ENCODE data around the gene PIH1D2.
"Not testable (repeated sequence)": the region's sequence is repeated elsewhere in the genome, so short reads cannot be mapped to it uniquely, and the experiment has no call there.

DNA sequence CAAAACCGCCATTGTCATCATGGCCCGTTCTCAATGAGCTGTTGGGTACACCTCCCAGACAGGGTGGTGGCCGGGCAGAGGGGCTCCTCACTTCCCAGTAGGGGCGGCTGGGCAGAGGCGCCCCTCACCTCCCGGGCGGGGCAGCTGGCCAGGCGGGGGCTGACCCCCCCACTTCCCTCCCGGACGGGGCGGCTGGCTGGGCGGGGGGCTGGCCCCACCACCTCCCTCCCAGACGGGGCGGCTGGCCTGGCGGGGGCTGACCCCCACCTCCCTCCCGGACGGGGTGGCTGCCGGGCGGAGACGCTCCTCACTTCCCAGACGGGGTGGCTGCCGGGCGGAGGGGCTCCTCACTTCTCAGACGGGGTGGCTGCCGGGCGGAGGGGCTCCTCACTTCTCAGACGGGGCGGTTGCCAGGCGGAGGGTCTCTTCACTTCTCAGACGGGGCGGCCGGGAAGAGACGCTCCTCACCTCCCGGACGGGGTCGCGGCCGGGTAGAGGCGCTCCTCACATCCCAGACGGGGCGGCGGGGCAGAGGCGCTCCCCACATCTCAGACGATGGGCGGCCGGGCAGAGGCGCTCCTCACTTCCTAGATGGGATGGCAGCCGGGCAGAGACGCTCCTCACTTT is 46.9 kb downstream of the PIH1D2 start:
- TF ChIP-seq, protein P1, sequence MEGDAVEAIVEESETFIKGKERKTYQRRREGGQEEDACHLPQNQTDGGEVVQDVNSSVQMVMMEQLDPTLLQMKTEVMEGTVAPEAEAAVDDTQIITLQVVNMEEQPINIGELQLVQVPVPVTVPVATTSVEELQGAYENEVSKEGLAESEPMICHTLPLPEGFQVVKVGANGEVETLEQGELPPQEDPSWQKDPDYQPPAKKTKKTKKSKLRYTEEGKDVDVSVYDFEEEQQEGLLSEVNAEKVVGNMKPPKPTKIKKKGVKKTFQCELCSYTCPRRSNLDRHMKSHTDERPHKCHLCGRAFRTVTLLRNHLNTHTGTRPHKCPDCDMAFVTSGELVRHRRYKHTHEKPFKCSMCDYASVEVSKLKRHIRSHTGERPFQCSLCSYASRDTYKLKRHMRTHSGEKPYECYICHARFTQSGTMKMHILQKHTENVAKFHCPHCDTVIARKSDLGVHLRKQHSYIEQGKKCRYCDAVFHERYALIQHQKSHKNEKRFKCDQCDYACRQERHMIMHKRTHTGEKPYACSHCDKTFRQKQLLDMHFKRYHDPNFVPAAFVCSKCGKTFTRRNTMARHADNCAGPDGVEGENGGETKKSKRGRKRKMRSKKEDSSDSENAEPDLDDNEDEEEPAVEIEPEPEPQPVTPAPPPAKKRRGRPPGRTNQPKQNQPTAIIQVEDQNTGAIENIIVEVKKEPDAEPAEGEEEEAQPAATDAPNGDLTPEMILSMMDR (conservative IDR thresholded peaks at IDR 0.05; ENCODE audit: low read depth, low read length), result not testable (repeated sequence)
- TF ChIP-seq EZH2 (IDR thresholded peaks at IDR 0.05; ENCODE audit: low read length, unreplicated experiment), result not testable (repeated sequence)
